ENCODE data around the gene LGALS8.
"Not testable (repeated sequence)": the region's sequence is repeated elsewhere in the genome, so short reads cannot be mapped to it uniquely, and the experiment has no call there.

The LGALS8 gene

GRCh38 chr1:236543065-236543669 lies 19.4 kb downstream of the LGALS8 start:
- DNase-seq, result no peak

GRCh38 chr1:236545621-236546169 lies 21.9 kb downstream of the LGALS8 start:
- no peak for DNase-seq

DNA sequence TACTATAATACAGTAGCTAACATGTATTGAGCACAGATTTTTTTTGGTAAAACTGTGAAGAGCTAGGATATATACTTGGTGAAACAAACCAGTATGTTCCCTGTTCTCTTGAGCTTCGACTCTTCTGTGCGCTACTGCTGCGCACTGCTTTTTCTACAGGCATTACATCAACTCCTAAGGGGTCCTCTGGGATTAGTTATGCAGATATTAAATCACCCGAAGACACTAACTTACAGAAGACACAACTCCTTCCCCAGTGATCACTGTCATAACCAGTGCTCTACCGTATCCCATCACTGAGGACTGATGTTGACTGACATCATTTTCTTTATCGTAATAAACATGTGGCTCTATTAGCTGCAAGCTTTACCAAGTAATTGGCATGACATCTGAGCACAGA lies 24.7 kb downstream of the LGALS8 start:
- DNase-seq, result no peak

GRCh38 chr1:236550961-236551851 lies 27.4 kb downstream of the LGALS8 start:
- DNase-seq, result no peak

DNA sequence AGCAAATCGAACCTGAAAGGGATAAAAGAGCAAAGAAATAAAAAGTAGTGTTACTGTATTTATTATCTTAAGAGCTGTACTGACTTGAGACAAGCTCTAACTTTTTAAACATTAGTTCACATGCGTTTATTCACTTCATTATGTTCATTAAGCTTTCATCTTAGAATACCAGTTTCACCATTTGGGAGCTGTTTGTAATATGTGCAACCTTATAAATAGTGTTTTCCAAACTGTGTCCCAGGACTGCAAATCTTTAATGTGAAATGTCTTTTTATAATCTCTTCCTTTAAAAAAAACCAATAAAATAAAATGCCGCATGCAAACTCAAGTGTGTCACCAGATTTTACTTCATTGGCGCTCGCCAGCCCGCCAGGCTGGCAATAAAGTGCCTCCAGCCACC lies 28.3 kb downstream of the LGALS8 start:
- DNase-seq, result no peak

DNA sequence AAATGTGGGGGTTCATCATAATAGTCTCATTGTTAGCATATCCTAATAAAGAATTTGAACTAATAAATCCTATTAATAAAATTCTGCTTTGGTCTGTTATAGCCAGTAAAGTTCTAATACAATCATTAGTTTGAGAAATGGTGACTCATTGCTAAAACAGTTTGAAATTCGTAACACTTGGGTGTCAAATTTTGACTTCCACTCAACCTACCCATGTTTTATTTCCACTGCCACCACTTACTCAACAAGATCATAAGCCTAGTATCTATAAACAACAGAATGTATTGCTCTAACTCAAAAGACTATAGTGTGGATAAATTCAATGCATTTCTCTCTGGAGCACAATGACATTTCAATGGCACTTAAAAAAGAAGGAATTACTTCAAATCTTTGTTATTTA lies 29.1 kb downstream of the LGALS8 start:
- DNase-seq, result no peak

GRCh38 chr1:236553370-236553769 lies 29.6 kb downstream of the LGALS8 start:
- no peak for DNase-seq

- no peak for DNase-seq
Observed at GRCh38 chr1:236556606-236557005, 32.8 kb downstream of the LGALS8 start.

DNA sequence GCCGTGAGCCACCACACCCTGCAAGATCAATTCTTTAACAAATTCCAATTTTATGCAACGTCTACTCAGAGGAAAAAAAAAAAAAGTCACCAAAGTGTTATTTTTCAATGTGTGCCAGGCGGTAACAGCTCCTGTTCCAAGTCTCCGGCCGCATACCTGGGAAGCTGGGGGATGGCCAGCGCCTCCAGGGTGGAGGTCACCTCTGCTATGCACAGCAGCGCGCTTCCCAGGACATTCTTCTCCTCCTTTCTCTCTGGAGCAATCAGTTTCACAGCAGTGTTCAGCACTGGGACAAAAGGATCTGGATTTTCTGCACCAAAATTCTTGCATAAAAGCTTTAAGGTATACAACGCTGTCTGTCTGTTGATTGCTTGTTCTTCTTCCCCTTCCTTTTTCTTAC lies 34.3 kb downstream of the LGALS8 start:
- DNase-seq, result no peak

DNA sequence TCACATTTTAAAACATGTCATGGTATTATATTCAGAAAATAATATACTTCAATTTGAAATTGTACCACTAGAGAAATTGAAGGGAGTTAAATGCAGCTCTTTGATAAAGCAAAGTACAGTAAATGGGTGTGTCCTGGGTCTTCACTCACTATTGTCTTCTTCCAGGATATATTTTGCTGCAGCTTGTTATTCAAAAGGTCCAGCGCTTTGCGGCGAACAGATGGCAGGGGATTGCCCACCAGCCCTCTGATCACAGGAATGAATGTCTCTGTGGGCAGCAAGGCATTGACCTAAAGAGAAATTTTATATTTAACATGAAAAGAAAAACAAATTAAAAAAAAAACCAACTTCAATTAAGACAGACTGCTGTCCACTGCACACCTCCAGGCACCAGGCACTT lies 35.1 kb downstream of the LGALS8 start:
- no peak for DNase-seq

DNA sequence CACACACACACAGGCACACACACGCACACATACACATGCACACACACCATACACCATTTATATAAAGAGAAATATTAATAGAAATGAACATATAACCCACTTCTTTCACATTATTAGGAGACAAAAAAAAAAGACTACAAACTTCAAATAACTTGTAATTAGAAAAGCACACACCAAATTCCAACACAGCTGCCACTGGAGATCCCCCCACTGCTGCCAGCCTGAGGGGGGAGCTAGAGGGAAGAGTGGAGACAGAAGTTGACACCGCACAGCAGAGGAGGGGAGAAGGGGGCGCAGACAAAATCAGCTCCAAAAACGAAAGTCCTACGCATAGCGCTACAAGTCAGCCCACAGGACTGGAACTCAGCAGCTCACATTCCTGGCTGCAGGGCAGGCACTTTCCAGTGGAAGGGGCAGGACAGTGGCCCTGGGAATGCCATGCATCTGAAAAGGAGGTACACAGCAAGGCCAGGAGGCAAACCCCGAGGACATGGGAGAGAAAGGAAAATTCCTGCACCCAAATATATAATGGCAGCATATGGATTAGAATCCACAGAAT lies 36.5 kb downstream of the LGALS8 start:
- DNase-seq, result no peak

DNA sequence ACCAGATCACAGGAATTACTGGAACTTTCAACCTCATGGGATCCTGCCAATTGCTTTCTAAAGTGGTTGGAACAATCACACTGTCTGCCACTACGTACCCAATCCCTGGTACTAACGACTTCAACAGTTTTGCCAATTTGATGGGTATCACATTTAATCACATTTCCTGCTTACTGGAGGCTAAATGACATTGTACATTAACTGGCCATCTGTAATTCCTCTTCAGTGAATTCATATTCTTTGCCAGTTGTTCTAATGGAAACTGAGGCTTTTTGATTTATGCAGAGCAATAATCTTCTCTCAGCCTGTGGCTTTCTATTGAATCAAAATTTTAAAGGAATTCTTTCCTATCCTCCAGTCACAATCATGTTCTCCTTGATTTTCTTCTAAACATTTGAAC lies 38.2 kb downstream of the LGALS8 start:
- no peak for DNase-seq

DNA sequence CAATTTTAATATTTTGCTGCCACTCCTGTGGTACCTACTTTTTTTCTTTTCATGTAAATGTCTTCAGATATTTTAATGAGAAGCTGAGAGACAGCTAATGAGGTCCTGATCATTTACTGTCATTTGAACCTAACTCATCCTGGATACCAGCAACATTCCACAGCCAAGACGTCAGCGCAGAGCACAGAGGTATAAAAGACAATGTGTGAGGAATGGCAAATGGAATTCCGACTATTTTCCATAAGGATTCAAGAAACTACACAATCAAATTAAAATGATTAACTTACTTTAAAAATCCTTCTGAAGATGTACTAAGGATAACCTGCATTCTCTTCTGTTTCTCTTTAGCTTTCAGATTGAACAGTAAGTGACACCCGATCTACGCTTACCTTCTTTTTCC lies 41.7 kb downstream of the LGALS8 start:
- no peak for DNase-seq

DNA sequence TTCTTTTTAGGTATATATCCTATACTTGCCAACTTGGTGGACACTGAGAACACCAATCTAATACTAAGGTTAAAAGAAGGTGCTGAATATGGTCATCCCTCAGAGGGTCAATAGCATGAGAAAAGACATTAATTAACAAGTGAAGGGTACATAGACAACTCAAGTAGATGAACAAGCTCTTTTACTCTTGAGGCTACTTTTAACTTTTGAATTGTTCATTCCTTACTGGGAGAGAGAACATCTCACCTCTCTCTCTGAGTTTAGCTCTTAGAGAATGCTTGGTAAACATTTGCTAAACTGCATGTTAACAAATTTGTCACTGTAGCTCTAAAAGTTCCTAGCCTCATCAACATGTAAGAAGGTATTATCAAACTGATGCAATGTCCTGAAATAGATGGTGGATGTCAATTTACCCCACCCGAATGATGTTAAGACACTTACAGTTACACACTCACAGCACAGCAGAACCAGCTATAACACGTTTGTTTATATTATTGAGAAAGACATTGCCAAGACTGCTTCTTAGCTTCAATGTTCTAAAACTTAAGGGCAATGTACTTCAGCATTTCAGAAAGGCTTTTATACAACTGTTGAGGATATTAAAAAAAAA lies 44.6 kb downstream of the LGALS8 start:
- no peak for DNase-seq

- no peak for DNase-seq
Observed at GRCh38 chr1:236575523-236575922, 51.7 kb downstream of the LGALS8 start.

- no peak for DNase-seq
Observed at GRCh38 chr1:236576004-236576403, 52.2 kb downstream of the LGALS8 start.

GRCh38 chr1:236577041-236577440 lies 53.3 kb downstream of the LGALS8 start:
- not testable (repeated sequence) for DNase-seq

DNA sequence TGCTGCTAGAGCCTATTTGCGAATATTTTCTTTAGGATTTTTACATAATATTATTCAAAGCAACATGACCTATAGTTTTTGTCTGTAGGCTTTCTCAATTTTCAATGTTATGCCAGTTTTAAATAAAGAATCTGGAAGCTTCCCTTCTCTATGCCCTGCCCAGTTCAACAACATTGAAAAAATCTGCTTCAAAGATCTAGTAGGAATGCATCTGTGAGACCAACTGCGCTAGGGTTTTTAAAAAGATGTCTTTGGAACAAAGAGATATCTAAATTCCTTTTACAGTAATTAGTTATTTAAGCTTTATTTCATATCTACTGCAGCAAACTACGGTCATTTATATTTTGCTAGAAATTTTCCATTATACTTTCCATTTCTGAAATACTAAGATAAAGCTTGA lies 54.9 kb downstream of the LGALS8 start:
- DNase-seq, result no peak

GRCh38 chr1:236580404-236580803 lies 56.6 kb downstream of the LGALS8 start:
- not testable (repeated sequence) for DNase-seq

DNA sequence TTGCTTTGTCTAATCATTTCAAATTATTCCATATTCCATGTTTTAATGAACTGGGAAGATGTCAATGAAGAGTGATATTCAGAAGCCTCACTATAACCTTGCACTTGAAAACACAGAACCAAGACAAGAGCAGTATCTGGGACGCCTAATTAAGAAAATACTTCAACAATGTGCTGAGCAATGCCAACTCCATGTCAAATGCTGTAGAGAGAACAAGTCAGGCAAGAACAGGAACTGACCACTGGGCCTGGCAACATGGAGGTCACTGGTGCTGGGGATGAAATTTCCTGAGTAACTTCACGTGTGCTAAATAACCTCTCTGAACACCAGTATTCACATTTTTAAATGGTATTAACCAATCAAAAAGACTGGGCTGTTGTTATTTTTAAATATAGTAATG lies 57.7 kb downstream of the LGALS8 start:
- DNase-seq, result no peak

DNA sequence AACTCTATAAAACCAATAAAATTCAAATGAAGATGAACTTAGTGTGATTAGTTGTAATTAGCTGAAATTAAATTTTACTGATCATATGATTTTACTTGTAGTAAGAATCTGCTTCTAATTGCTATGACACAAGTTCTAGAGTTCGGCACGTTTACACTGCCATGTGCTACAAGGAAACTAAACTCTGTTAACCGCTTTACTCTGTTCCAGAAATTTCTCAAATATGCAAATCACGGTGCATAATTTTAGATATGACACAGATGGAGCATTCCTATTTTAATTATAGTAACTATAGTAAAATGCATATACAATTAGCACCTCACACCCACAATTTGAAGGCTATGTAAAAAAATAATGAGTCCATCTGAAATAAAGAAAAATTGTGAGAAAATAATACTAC lies 65.7 kb downstream of the LGALS8 start:
- no peak for DNase-seq

GRCh38 chr1:236590553-236591150 lies 66.9 kb downstream of the LGALS8 start:
- no peak for DNase-seq

DNA sequence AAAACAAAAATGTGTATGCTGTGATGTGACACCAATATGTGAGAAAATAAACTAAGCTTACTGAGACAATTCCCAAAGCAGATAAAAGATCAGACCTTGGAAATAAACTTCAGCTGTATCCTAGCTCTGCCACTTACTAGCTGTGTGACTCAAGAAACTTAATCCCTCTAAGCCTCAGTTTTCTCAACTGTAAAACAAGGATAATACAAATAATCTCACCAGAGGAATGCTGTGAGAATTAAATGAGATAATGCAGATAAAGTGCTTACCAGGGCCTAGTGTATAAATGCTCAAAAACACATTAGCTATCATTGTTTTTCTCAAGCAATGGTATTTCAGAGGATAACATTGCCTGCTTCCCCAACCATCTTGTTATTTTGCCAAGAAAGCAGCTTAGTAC lies 78.4 kb downstream of the LGALS8 start:
- DNase-seq, result no peak

Measured in NCI-H2029 treated with DMSO at 0.1 percent for 48 hours (cell line).